ENCODE data around the gene ALDH1B1. TPM values are rescaled to one million over a fixed set of nuclear protein-coding genes. Genes with fewer than 3 reads are reported as not detected.

Gene ALDH1B1
- total and polyA plus RNA-seq, 4 donors: 38.1 to 336 (median 109) TPM

GRCh38 chr9:38443181-38443580 is 50.7 kb downstream of the ALDH1B1 start:
- H3K9me3 ChIP-seq (ENCODE audit: control insufficient read depth, low read length): no peaks in the 10 kb centered on the region
- WGBS, 2 donors: 41 to 61% methylated on average over 7 of the region's 7 CpGs
- no peak for ATAC-seq (ENCODE audit: low FRiP score)
- DNase-seq: no peak
- intact Hi-C loops (cut with DNase I): no loop called here
- H3K27me3 ChIP-seq (ENCODE audit: control insufficient read depth in 1 of 2, insufficient read depth in 2 of 2, low read length in 1 of 2): no peaks in the 10 kb centered on the region
- no peak overlapping the region for H3K4me3 ChIP-seq (ENCODE audit: low read length in 2 of 2)
- H3K36me3 ChIP-seq (ENCODE audit: control insufficient read depth in 1 of 2, insufficient read depth in 2 of 2, low read length in 1 of 2): no peaks in the 10 kb centered on the region
- no peaks in the 10 kb centered on the region for H3K4me1 ChIP-seq (ENCODE audit: control insufficient read depth in 1 of 2, insufficient read depth in 2 of 2, low read length in 2 of 2)
- no peak overlapping the region for H3K27ac ChIP-seq (ENCODE audit: low read depth in 1 of 2, low read length in 2 of 2)

GRCh38 chr9:38443597-38443996 is 51.1 kb downstream of the ALDH1B1 start:
- no peaks in the 10 kb centered on the region for H3K27me3 ChIP-seq (ENCODE audit: control insufficient read depth in 1 of 2, insufficient read depth in 2 of 2, low read length in 1 of 2)
- ATAC-seq (ENCODE audit: low FRiP score) (no peak), DNase-seq (no peak)
- H3K4me3 ChIP-seq (ENCODE audit: low read length in 2 of 2): no peak overlapping the region
- no peaks in the 10 kb centered on the region for H3K9me3 ChIP-seq (ENCODE audit: control insufficient read depth, low read length)
- WGBS, 2 donors: 32 to 70% methylated on average over 2 of the region's 2 CpGs
- intact Hi-C loops (cut with DNase I): no loop called here
- no peaks in the 10 kb centered on the region for H3K4me1 ChIP-seq (ENCODE audit: control insufficient read depth in 1 of 2, insufficient read depth in 2 of 2, low read length in 2 of 2)
- H3K27ac ChIP-seq (ENCODE audit: low read depth in 1 of 2, low read length in 2 of 2): no peak overlapping the region
- no peaks in the 10 kb centered on the region for H3K36me3 ChIP-seq (ENCODE audit: control insufficient read depth in 1 of 2, insufficient read depth in 2 of 2, low read length in 1 of 2)

- Histone ChIP-seq H3K27me3 (ENCODE audit: control insufficient read depth in 1 of 2, insufficient read depth in 2 of 2, low read length in 1 of 2) (no peaks in the 10 kb centered on the region), H3K9me3 (ENCODE audit: control insufficient read depth, low read length) (no peaks in the 10 kb centered on the region), H3K4me1 (ENCODE audit: control insufficient read depth in 1 of 2, insufficient read depth in 2 of 2, low read length in 2 of 2) (no peaks in the 10 kb centered on the region), H3K36me3 (ENCODE audit: control insufficient read depth in 1 of 2, insufficient read depth in 2 of 2, low read length in 1 of 2) (no peaks in the 10 kb centered on the region), H3K4me3 (ENCODE audit: low read length in 2 of 2) (no peak overlapping the region), H3K27ac (ENCODE audit: low read depth in 1 of 2, low read length in 2 of 2) (no peak overlapping the region)
- ATAC-seq (ENCODE audit: low FRiP score): peak; percentile 22
- intact Hi-C loops (cut with DNase I): no loop called here
- 70 to 82% methylated on average over 11 of the region's 11 CpGs for WGBS, 2 donors
- DNase-seq: no peak
Observed at GRCh38 chr9:38445154-38446043, 52.9 kb downstream of the ALDH1B1 start.

- H3K27me3 ChIP-seq (ENCODE audit: control insufficient read depth in 1 of 2, insufficient read depth in 2 of 2, low read length in 1 of 2): no peaks in the 10 kb centered on the region
- H3K4me1 ChIP-seq (ENCODE audit: control insufficient read depth in 1 of 2, insufficient read depth in 2 of 2, low read length in 2 of 2): no peaks in the 10 kb centered on the region
- peaks cover 3% of the 10 kb centered on the region for H3K9me3 ChIP-seq (ENCODE audit: control insufficient read depth, low read length)
- 8 to 36% methylated on average over 1 of the region's 1 CpG for WGBS, 2 donors
- no peak overlapping the region for H3K27ac ChIP-seq (ENCODE audit: low read depth in 1 of 2, low read length in 2 of 2)
- intact Hi-C loops (cut with DNase I): no loop called here
- no peaks in the 10 kb centered on the region for H3K36me3 ChIP-seq (ENCODE audit: control insufficient read depth in 1 of 2, insufficient read depth in 2 of 2, low read length in 1 of 2)
- H3K4me3 ChIP-seq (ENCODE audit: low read length in 2 of 2): no peak overlapping the region
- ATAC-seq (ENCODE audit: low FRiP score): no peak
- no peak for DNase-seq
Observed at GRCh38 chr9:38447703-38448102, 55.2 kb downstream of the ALDH1B1 start.

Other genes with a start within 250 kb of the ALDH1B1 start
- 10 to 100 TPM in 1 of 2 donors, 1 to 10 TPM in 1; 5.9 to 27.8 TPM for gene IGFBPL1, start 31.8 kb downstream of the ALDH1B1 start, total RNA-seq
- gene IGFBPL1, start 31.8 kb downstream of the ALDH1B1 start, polyA plus RNA-seq: 1 to 10 TPM in 1 of 2 donors, under 1 TPM in 1; 0.72 to 2.0 TPM
- under 1 TPM; 0.06 to 0.18 TPM for gene ANKRD18A, start 227.9 kb downstream of the ALDH1B1 start, total RNA-seq
- gene ANKRD18A, start 227.9 kb downstream of the ALDH1B1 start, polyA plus RNA-seq: not detected